Stimulated activated CD8-positive, alpha-beta memory T cell treated with anti-CD3 and anti-CD28 coated beads, Interleukin-12 subunit alpha, Interleukin-12 subunit beta, amount 100 ng/mL, for 1 hour (primary cell): ENCODE measurements around the gene FAM81B.
"Not testable (repeated sequence)": the region's sequence is repeated elsewhere in the genome, so short reads cannot be mapped to it uniquely, and the experiment has no call there.

Experiments used
- DNase-seq: peaks from one replicate; pipeline ENCODE4 v3.0.0-alpha.2; 2020; ENCODE audit warnings: low read depth

Gene FAM81B

GRCh38 chr5:95390812-95391492 lies at the start of gene FAM81B:
TSS of gene FAM81B (plus strand) at chr5:95391366. CDS start at chr5:95391390, 24 bp downstream.
- no peak for DNase-seq

GRCh38 chr5:95341444-95341843 lies 49.7 kb upstream of the FAM81B start:
- not testable (repeated sequence) for DNase-seq

GRCh38 chr5:95347506-95348120 lies 43.6 kb upstream of the FAM81B start:
- no peak for DNase-seq

- DNase-seq = no peak
Measured at GRCh38 chr5:95350631-95351030, 40.5 kb upstream of the FAM81B start.

GRCh38 chr5:95352691-95353090 lies 38.5 kb upstream of the FAM81B start:
- no peak for DNase-seq

GRCh38 chr5:95358320-95358719 lies 32.8 kb upstream of the FAM81B start:
- DNase-seq = no peak

GRCh38 chr5:95358848-95359247 lies 32.3 kb upstream of the FAM81B start:
- no peak for DNase-seq

- DNase-seq = not testable (repeated sequence)
Measured at GRCh38 chr5:95360667-95361066, 30.5 kb upstream of the FAM81B start.

- no peak for DNase-seq
Measured at GRCh38 chr5:95365302-95366095, 25.7 kb upstream of the FAM81B start.

GRCh38 chr5:95369782-95370181 lies 21.4 kb upstream of the FAM81B start:
- no peak for DNase-seq

GRCh38 chr5:95374061-95374460 lies 17.1 kb upstream of the FAM81B start:
- DNase-seq = no peak

- no peak for DNase-seq
Measured at GRCh38 chr5:95375591-95375990, 15.6 kb upstream of the FAM81B start.

- DNase-seq = no peak
Measured at GRCh38 chr5:95379133-95379532, 12.0 kb upstream of the FAM81B start.

- no peak for DNase-seq
Measured at GRCh38 chr5:95380103-95380628, 11.0 kb upstream of the FAM81B start.

- DNase-seq = no peak
Measured at GRCh38 chr5:95382801-95383200, 8.4 kb upstream of the FAM81B start.

- DNase-seq = no peak
Measured at GRCh38 chr5:95384485-95385213, 6.5 kb upstream of the FAM81B start.

- DNase-seq = no peak
Measured at GRCh38 chr5:95385334-95385733, 5.8 kb upstream of the FAM81B start.

- not testable (repeated sequence) for DNase-seq
Measured at GRCh38 chr5:95391965-95392364, 799 bp downstream of the FAM81B start.

GRCh38 chr5:95392593-95393182 lies 1.5 kb downstream of the FAM81B start:
- no peak for DNase-seq

GRCh38 chr5:95393279-95393678 lies 2.1 kb downstream of the FAM81B start:
- DNase-seq = no peak

GRCh38 chr5:95398989-95399388 lies 7.8 kb downstream of the FAM81B start:
- no peak for DNase-seq

- DNase-seq = no peak
Measured at GRCh38 chr5:95401626-95402025, 10.5 kb downstream of the FAM81B start.
